C4-2B (cell line): Measurements from ENCODE around the gene FRAS1.

Experiments
- ZFX ChIP-seq: fragments of 450-650 bp; IDR thresholded peaks from 2 replicates; pipeline ENCODE4 v1.6.1; 2017
- TF ChIP-seq, protein P1 (sequence below): fragments of 450-650 bp; conservative IDR thresholded peaks from 2 replicates; pipeline ENCODE4 v1.5.1; 2017; ENCODE audit warnings: mild to moderate bottlenecking

DNA sequence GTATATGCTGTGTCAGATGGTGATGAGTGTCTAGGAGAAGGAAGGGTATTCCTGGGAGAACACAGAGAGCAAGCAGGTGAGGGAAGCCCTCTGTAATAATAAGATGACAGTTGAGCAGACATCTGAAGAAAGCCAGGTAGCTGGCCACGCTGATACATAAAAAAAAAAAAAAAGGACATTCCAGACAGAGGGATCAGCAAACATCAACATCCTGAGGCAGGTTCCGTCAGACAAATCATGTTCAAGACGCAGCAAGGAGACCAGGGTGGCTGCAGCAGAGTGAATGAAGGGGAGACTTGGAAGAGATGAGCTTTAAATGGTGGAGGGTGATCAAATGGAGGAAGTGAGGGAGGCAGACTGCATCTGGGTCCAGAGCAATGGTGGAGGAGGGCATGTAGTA lies 396.9 kb downstream of the FRAS1 start:
- TF ChIP-seq, protein P1, sequence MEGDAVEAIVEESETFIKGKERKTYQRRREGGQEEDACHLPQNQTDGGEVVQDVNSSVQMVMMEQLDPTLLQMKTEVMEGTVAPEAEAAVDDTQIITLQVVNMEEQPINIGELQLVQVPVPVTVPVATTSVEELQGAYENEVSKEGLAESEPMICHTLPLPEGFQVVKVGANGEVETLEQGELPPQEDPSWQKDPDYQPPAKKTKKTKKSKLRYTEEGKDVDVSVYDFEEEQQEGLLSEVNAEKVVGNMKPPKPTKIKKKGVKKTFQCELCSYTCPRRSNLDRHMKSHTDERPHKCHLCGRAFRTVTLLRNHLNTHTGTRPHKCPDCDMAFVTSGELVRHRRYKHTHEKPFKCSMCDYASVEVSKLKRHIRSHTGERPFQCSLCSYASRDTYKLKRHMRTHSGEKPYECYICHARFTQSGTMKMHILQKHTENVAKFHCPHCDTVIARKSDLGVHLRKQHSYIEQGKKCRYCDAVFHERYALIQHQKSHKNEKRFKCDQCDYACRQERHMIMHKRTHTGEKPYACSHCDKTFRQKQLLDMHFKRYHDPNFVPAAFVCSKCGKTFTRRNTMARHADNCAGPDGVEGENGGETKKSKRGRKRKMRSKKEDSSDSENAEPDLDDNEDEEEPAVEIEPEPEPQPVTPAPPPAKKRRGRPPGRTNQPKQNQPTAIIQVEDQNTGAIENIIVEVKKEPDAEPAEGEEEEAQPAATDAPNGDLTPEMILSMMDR: no peak
- TF ChIP-seq ZFX: no peak
